Colonic mucosa (tissue), 4 donors: Measurements from ENCODE around the gene HSD11B2. TPM values are rescaled to one million over a fixed set of nuclear protein-coding genes. Genes with fewer than 3 reads are reported as not detected.

ENCODE experiments used
- DNase-seq: peaks from one replicate; pipeline ENCODE4 v3.0.0-alpha.2; 2020
- H3K27ac ChIP-seq: fragments of 200-600 bp; one replicate; pipeline ENCODE4 v1.8.0; 2021
- H3K27me3 ChIP-seq: fragments of 200-600 bp; one replicate; pipeline ENCODE4 v1.8.0; 2021
- H3K36me3 ChIP-seq: fragments of 200-600 bp; one replicate; pipeline ENCODE4 v1.8.0; 2021
- H3K4me1 ChIP-seq: fragments of 200-600 bp; one replicate; pipeline ENCODE4 v1.8.0; 2021; ENCODE audit warnings: mild to moderate bottlenecking
- H3K4me3 ChIP-seq: fragments of 200-600 bp; one replicate; pipeline ENCODE4 v1.8.0; 2021
- H3K9ac ChIP-seq, 2 donors: one replicate each; pipeline ENCODE4 v1.7.0; 2013; ENCODE audit warnings: control low read depth in 2 of 2, low read depth in 2 of 2, low read length in 2 of 2
- H3K9me3 ChIP-seq: fragments of 200-600 bp; one replicate; pipeline ENCODE4 v1.8.0; 2021
- intact Hi-C: fragments of 100-400 bp; cut with DNase I; formaldehyde crosslinking; loops from one replicate; pipeline ENCODE4 v1.14.1; 2022
- total RNA-seq, 2 donors: library from RNA; stranded (reverse); fragmentation: NEBNext Ultra II Directional in 1 of 2; extraction: Animal tissue kit (Norgen Biotek cat#: 25700) in 1 of 2; gene quantifications; one replicate each; pipeline ENCODE4 v1.2.1, GENCODE V29; 2021
- TF ChIP-seq, protein P1 (sequence below): fragments of 200-600 bp; IDR thresholded peaks from one replicate; pipeline ENCODE4 v1.8.0; 2022; ENCODE audit warnings: antibody characterized with exemption, mild to moderate bottlenecking
- donor health status: healthy.
- donor health status: DM: no; HTN: no; CAD: no.
- donor health status: DM: no; HTN: no; CAD: no.

The HSD11B2 gene
- total RNA-seq, 2 donors from 2014 or later, result 348 to 378 TPM

DNA sequence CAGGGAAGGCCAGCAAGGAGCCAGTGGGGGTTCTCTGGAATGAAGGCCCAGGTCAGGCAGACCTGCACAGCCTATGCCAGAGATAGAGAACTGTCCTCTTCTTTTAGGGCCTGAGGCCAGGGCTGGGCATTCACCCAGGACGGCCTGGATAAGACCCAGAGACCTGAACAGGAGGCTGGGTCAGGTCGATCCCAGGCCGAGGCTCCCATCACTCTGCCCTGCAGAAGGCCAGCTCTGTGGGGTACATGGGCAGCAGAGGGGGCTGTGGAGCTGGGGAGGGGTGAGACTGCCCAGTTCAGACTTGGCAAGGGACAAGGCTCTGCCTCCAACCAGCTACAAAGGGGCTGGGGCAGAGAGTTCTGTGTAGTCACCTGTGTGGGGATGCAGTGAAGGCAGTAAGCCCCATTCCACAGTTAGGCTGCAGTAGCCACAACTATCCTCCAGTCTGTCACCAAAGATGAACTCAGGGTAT, 14.6 kb downstream of the HSD11B2 start:
- Histone ChIP-seq H3K27me3 (no peaks in the 10 kb centered on the region), H3K4me3 (no peak overlapping the region), H3K4me1 (peaks cover 59% of the 10 kb centered on the region), H3K36me3 (no peaks in the 10 kb centered on the region), H3K9me3 (no peaks in the 10 kb centered on the region), H3K27ac (peak overlapping the region; percentile 18), H3K9ac (peak overlapping the region in 1 of 2 donors; percentile 79)
- TF ChIP-seq, protein P1, sequence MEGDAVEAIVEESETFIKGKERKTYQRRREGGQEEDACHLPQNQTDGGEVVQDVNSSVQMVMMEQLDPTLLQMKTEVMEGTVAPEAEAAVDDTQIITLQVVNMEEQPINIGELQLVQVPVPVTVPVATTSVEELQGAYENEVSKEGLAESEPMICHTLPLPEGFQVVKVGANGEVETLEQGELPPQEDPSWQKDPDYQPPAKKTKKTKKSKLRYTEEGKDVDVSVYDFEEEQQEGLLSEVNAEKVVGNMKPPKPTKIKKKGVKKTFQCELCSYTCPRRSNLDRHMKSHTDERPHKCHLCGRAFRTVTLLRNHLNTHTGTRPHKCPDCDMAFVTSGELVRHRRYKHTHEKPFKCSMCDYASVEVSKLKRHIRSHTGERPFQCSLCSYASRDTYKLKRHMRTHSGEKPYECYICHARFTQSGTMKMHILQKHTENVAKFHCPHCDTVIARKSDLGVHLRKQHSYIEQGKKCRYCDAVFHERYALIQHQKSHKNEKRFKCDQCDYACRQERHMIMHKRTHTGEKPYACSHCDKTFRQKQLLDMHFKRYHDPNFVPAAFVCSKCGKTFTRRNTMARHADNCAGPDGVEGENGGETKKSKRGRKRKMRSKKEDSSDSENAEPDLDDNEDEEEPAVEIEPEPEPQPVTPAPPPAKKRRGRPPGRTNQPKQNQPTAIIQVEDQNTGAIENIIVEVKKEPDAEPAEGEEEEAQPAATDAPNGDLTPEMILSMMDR, result no peak
- no peak for DNase-seq
- intact Hi-C loops, result no loop called here

DNA sequence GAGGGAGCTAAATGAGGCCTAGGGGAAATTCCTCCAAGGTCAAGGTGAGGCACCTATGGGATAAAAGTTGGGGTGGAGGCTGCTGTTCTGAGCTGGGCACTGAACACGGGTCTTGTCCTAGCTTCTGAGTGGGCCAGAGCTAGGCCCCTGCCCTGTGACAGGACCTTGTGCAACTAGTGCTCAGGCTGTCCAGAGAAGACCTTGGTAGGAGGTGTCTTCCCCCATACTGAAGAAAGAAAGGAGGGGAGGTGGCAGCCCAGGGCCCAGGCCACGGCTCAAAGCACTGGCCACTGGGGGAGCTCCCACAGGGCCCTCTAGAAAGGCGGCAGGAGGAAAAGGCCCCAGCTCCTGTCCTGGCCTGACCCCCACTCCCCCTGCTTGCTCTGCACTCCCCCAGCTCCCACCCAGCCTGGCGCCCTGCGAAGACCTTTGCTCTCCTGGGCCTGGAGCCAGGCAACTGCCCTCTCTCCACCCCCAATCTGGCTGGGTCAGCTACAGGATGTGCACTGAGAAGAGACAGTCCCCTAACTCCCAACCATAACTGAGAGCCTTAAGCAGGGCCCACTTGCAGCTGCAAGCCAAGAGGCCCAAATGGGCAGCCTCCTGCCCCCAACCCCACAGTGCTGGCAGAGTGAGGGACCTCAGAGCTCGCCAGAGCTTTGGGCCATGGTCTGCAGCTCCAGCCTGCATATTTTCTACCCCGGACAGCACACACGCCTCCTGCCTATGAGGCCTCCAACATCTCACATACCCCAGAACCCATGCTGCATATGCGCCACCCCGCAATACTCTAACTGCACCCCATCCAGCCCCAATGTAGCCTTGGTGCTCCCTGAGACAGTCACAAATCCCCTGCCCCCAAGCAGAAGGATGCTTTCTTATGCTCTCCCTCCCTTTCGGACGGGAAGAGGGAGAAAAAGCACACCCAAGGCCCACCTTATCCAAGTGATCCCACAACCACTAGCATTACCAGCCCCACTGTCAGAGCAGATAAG, 15.3 kb downstream of the HSD11B2 start:
- peak; percentile 80 for DNase-seq
- intact Hi-C loops, result no loop called here
- TF ChIP-seq, protein P1, result no peak
- peak overlapping the region; percentile 73 for H3K27ac ChIP-seq
- H3K4me1 ChIP-seq, result peaks cover 59% of the 10 kb centered on the region
- no peaks in the 10 kb centered on the region for H3K36me3 ChIP-seq
- H3K4me3 ChIP-seq, result no peak overlapping the region
- H3K9me3 ChIP-seq, result no peaks in the 10 kb centered on the region
- H3K9ac ChIP-seq, result peak overlapping the region; percentile 28 to 79
- H3K27me3 ChIP-seq, result no peaks in the 10 kb centered on the region

DNA sequence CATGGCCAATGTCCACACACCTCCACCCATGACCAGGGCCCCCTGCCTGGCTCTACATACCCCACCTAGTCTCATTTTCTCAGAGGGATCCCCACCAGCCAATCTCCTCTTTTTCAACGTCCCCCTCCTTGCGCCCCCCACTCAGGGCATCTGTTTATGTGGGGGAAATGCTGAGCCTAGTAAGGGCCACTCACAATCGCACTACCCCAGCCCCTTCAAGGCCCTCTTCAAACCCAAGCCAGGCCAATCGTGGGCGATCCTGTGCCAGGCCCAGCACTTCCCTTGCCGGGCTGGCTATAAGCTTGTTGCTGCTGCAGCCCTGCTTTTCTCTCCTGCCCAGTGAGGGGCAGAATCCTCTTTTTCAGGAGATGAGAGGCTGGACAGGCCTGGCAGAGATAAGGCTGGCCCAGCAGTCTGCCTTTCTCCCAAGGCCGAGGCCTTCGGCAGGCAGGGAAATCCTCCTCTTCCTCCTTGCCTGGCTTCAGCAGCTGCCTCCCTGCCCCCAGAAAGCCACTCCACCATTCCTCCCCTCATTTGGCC, 16.1 kb downstream of the HSD11B2 start:
- H3K9me3 ChIP-seq, result no peaks in the 10 kb centered on the region
- peak overlapping the region; percentile 73 for H3K27ac ChIP-seq
- H3K9ac ChIP-seq, result peak overlapping the region; percentile 45 to 79
- peaks cover 61% of the 10 kb centered on the region for H3K4me1 ChIP-seq
- H3K4me3 ChIP-seq, result no peak overlapping the region
- H3K36me3 ChIP-seq, result no peaks in the 10 kb centered on the region
- intact Hi-C loops, result no loop called here
- TF ChIP-seq, protein P1, result no peak
- no peaks in the 10 kb centered on the region for H3K27me3 ChIP-seq
- no peak for DNase-seq

DNA sequence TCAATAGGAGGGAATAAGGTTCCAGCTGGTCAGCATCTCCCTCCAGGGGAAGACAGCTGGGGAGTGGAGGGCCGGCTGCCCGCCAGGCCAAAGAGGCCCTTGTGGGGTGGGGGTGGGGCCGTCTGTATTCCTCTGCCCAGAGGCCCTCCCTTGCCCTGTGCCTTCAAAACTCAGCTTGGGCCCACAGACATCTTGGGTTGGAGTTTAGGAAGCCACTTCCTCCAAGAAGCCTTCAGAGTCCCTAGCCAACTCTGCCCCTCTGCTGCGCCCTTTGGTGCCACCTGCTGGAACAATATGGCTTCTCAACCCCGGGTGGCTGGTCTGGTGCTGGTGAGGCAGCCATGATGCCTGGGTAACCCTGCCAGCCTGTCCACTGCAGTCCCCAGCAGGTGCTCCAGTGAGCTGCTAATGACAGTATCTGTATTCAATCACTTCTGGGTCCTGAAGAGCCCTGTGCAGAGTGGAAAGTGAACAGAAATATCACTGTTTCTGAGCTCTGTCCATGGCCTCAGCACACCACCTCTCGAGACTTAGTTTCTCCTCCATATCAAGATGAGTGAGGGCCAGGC, 16.7 kb downstream of the HSD11B2 start:
- peak overlapping the region; percentile 45 to 79 for H3K9ac ChIP-seq
- TF ChIP-seq, protein P1, result peak; percentile 67
- no peak overlapping the region for H3K4me3 ChIP-seq
- DNase-seq, result peak; percentile 89
- no peaks in the 10 kb centered on the region for H3K27me3 ChIP-seq
- no peaks in the 10 kb centered on the region for H3K9me3 ChIP-seq
- peaks cover 61% of the 10 kb centered on the region for H3K4me1 ChIP-seq
- intact Hi-C loops, result no loop called here
- H3K36me3 ChIP-seq, result no peaks in the 10 kb centered on the region
- H3K27ac ChIP-seq, result peak overlapping the region; percentile 73

DNA sequence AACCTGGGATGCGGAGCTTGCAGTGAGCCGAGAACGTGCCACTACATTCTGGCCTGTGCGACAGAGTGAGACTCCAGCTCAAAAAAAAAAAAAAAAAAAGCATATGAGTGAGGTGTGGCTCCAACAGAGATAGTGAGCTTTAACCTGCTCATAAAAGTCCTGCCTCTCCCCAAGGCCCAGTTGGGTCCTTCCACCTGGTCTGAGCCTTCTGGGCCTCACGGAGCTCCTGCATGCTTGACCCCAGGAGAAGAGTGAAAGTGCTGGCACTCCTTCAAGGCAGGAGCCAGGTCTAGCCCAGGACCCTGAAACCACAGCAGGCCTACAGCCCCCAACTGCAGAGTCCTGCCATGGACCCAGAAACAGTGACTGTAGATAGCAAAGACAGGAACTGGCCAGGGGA, 17.7 kb downstream of the HSD11B2 start:
- DNase-seq, result peak; percentile 74
- peak overlapping the region in 1 of 2 donors; percentile 72 for H3K9ac ChIP-seq
- peaks cover 56% of the 10 kb centered on the region for H3K4me1 ChIP-seq
- no peaks in the 10 kb centered on the region for H3K27me3 ChIP-seq
- H3K27ac ChIP-seq, result peak overlapping the region; percentile 73
- intact Hi-C loops, result no loop called here
- H3K9me3 ChIP-seq, result no peaks in the 10 kb centered on the region
- TF ChIP-seq, protein P1, result no peak
- no peak overlapping the region for H3K4me3 ChIP-seq
- no peaks in the 10 kb centered on the region for H3K36me3 ChIP-seq
